GM10847 (cell line): ENCODE data around the gene VSX2.
A peak's percentile ranks its signal among the peaks of the same experiment; 100 is the strongest.

Source experiments
- POLR2A ChIP-seq: IDR thresholded peaks from 2 replicates; pipeline ENCODE4 v1.6.1; 2011; ENCODE audit not compliant: insufficient read length; ENCODE audit errors: extremely low read depth

VSX2 gene

GRCh38 chr14:74302634-74303569 is 63.7 kb downstream of the VSX2 start, which contains the start of gene ABCD4:
Gene ABCD4, minus strand, starts transcription at chr14:74302934. Its CDS starts 22 bp downstream, at chr14:74302912.
- peak; percentile 92 for TF ChIP-seq POLR2A

DNA sequence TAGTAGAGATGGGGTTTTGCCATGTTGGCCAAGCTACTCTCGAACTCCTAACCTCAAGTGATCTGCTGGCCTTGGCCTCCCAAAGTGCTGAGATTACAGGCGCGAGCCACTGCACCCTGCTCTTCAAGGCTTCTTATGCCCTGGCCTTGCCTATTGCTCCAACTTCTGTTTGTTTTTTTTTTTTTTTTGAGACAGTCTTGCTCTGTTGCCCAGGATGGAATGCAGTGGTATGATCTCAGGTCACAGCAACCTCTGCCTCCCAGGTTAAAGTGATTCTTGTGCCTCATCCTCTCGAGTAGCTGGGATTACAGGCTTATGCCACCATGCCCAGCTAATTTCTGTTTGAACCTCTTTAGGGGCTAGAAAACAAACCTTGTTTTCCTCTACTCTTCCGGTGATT is 69.4 kb downstream of the VSX2 start:
- TF ChIP-seq POLR2A = no peak

- TF ChIP-seq POLR2A = no peak
Measured at GRCh38 chr14:74309125-74310022, 70.1 kb downstream of the VSX2 start.

DNA sequence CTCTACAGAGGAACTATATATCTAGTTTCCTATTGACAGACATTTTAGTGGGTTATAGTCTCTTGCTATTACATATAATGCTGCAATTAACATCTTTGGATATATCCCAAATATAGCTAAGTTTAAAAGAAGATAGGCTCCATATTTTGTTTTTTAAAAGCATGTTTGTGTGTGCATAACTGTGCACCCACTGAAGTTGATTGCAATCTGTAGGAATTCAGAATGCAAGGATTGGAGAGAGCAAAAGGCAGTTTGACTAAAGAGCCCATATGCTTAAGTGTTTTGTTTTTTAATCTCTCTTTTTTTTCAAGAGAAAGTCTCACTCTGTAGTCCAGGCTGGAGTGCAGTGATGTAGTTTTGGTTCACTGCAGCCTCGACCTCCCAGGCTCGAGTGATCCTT is 72.9 kb downstream of the VSX2 start:
- TF ChIP-seq POLR2A = no peak
